HPDE6-E6E7 (cell line): Measurements from ENCODE around the gene BLCAP.
"Not testable (repeated sequence)": the region's sequence is repeated elsewhere in the genome, so short reads cannot be mapped to it uniquely, and the experiment has no call there.

Source experiments
- DNase-seq: peaks from one replicate; pipeline ENCODE4 v3.0.0; 2011; ENCODE audit warnings: missing footprints; ENCODE audit errors: extremely low spot score

Gene BLCAP

GRCh38 chr20:37484331-37484730, 43.3 kb downstream of the BLCAP start:
- no peak for DNase-seq

DNA sequence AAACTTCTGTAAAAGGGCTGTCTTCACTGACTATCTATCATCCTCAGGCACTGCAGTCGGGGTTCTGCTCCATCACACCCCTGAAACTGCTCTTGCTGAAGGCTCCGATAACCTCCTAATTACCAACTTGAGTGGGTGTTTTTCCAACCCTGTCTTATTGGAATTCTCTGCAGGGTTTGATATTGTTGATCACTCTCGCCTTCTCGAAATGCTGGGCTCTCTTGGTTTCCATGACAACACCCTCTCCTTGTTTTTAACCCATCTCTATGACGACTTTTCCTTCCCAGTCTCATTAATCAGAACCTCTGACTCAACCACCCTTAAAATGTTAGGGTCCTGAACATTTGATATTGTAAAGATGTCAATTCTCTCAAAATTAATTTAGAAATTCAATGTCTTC, 46.1 kb downstream of the BLCAP start:
- no peak for DNase-seq

DNA sequence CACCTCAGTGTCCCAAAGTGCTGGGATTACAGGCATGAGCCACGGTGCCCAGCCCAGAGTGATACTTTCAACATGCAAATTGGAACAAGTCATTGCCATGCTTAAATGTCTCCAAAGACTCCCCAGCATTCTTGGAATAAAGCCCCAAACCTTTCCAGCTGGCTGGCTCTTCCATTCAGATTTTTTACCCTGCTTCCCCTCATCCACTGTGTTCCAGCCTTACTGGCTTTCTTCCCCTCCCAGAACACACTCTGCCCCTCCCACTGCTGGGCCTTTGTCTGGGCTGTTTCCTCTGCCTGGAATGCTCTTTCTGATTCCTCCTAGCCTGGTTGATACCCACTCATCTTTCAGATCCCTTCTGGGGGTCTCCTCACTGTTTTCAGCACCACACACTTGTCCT, 46.8 kb downstream of the BLCAP start:
- DNase-seq = no peak

GRCh38 chr20:37479925-37480691, 47.6 kb downstream of the BLCAP start:
- no peak for DNase-seq

DNA sequence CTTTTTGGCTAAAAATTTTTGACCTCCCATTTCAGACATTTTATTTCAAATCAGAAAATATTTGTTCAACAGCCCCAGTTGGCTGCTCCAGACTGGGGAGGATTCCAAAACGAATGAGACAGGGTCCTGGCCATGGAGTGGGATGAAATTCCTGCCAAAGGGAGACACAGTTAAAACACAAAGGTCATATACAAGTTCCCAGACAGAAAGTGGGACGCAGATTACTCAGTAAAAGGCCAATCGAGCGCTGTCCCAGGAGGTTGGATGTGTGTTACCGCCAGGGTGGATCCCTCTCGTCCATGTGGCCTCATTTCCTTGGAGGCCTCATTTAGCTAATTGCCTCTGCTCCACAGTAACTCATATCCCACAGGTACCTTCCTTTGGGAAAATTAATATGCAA, 48.4 kb downstream of the BLCAP start:
- no peak for DNase-seq

DNA sequence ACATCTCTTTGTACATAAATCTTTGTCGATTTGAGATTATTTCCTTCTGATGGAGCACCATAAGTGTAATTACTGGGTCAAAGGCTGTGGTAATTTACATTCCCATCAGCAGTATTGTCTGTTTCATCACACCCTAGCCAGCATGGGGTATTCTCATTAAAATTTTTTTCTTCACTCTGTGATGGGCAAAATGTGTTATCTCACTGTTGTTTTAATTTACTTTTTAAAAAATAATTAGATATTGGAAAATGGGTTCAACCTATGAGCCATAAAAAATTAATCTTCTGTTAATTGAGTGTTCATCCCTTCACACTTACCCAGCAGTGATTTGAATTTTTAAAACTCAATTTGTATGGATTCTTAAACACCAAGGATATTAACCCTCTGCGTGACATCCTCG, 50.6 kb downstream of the BLCAP start:
- DNase-seq = no peak

GRCh38 chr20:37475252-37475651, 52.4 kb downstream of the BLCAP start:
- no peak for DNase-seq

DNA sequence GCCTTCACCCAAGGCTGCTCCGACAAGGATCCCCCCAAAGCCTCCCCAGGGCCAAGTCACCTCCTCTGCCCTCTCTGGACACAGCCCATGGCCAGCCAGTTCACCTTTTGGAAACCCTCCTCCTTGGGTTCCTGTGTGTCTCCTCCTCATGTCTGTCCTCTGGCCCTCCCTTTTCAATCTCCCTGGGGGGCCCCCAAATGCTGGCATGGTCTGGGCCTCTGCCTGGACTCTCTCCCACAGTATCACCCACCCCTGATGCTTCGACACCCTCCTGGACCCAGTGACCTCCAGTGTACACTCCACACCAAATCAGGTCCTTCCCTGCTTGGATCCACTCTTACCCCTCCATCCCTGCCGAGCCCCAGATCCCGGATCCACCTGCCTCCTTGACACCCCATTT, 53.3 kb downstream of the BLCAP start:
- DNase-seq = no peak

DNA sequence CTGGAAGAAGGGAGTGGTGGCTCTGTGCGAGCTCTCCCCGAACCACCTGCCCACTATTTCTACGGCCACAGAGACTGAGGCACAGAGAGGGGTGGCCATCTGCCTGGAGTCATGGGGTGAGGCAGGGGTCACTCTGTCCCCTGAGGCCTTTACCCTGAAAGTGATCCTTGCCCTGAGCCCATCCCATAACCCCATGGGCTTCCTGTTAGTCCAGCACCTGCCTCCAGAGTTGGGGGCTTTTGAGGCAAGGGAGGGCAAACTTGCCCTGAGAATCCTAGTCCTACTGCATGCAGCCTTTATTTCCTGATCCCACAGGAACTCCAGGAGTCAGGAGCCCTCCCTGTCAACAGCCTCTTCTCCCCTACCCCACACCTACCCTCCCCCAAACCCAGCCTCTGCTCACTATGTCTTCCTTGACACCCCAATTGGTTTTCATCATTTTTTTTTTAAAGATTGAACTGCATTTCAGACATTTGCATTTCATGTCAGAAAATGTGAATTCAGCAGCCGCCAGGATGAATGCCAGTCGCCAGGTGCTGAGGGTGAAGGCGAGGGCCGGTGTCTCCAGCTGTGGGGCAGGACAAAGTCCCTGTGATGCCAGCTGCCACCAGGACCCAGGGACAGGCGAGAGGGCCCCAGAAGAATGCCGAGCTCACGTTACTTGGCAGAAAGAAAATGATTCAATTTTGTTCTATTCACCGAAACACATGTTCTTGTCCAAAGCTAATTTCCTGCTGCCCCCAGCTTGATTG, 54.3 kb downstream of the BLCAP start:
- DNase-seq = no peak

- DNase-seq = not testable (repeated sequence)
These were observed 55.2 kb downstream of the BLCAP start for GRCh38 chr20:37472435-37472834.

- no peak for DNase-seq
These were observed 55.9 kb downstream of the BLCAP start for GRCh38 chr20:37471741-37472235.

- not testable (repeated sequence) for DNase-seq
These were observed 57.5 kb downstream of the BLCAP start for GRCh38 chr20:37470190-37470589.

GRCh38 chr20:37469531-37469930, 58.1 kb downstream of the BLCAP start:
- no peak for DNase-seq

DNA sequence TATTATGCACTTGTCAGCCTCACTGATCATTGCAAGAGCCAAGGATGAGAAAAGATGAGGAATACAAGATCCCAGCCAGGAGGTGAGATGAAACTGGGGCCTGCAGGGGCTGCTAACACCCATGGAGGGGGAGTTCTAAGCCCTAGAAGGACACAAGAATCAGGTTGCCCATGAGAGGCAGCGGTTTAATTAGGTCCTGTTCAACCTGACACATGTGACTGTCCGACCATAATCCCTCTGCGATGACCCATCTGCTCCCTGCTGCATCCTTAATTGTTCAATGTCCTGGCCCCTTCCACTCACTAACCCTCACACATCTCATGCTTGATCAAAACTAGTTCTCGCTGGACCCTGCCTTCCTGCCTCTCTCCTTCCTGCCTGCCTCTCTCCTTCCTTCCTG, 58.8 kb downstream of the BLCAP start:
- DNase-seq = no peak
